BE2C (cell line): Measurements from ENCODE around the gene TFAP2B.

ENCODE experiments used
- DNase-seq: peaks from one replicate; pipeline ENCODE4 v3.0.0-alpha.2; 2020
- H3K27me3 ChIP-seq: fragments of 250-450 bp; sonication (Bioruptor Pico); 2 replicates; pipeline ENCODE4 v1.5.1; 2020; ENCODE audit warnings: mild to moderate bottlenecking
- H3K36me3 ChIP-seq: fragments of 250-450 bp; sonication (Bioruptor Pico); 2 replicates; pipeline ENCODE4 v1.5.1; 2020; ENCODE audit warnings: mild to moderate bottlenecking
- H3K4me1 ChIP-seq: fragments of 250-450 bp; sonication (Bioruptor Pico); 2 replicates; pipeline ENCODE4 v1.5.1; 2020
- H3K4me3 ChIP-seq: 2 replicates; pipeline ENCODE4 v1.5.1; 2011; ENCODE audit warnings: low read depth, low read length
- H3K9me3 ChIP-seq: fragments of 250-450 bp; sonication (Bioruptor Pico); 2 replicates; pipeline ENCODE4 v1.5.1; 2020
- TF ChIP-seq, protein P1 (sequence below): IDR thresholded peaks from 2 replicates; pipeline ENCODE4 v1.5.1; 2012; ENCODE audit warnings: mild to moderate bottlenecking, low read depth, low read length

The TFAP2B gene

DNA sequence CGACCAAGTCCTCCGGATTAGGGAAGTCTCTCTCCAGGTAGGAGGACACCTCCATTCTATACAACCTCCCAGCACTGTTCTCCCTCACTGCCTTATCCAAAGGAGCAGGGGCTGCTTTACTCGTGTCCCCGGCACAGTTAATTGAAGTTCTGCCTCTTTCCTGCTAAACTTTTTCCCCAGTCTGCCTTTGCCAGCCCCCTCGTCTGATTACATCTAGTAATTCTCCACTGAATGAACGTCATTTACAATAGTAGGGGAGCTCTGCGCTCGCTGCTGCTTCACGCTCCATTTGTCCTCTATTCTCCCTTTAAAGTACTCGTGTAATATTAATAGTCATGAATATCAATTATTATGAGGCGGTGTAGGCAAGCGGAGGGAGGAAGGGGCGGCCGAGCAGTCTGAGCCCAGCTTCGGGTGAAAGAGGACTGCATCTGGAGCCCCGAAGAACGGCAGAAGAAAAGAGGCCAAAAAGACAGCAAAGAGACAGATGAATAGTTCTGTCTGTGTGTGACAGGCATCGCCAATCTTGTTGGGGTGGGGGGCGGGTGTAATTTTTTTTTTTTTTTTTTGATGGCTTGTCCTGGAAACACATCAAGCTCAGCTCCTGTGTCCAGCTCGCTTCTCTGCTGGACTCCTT is 2.9 kb downstream of the TFAP2B start:
- Histone ChIP-seq H3K4me1 (peaks cover 5% of the 10 kb centered on the region; the same call in 1 of the 2 replicates), H3K9me3 (no peaks in the 10 kb centered on the region), H3K36me3 (peaks cover 26% of the 10 kb centered on the region), H3K27me3 (no peaks in the 10 kb centered on the region), H3K4me3 (peak overlapping the region; percentile 83)
- TF ChIP-seq, protein P1, sequence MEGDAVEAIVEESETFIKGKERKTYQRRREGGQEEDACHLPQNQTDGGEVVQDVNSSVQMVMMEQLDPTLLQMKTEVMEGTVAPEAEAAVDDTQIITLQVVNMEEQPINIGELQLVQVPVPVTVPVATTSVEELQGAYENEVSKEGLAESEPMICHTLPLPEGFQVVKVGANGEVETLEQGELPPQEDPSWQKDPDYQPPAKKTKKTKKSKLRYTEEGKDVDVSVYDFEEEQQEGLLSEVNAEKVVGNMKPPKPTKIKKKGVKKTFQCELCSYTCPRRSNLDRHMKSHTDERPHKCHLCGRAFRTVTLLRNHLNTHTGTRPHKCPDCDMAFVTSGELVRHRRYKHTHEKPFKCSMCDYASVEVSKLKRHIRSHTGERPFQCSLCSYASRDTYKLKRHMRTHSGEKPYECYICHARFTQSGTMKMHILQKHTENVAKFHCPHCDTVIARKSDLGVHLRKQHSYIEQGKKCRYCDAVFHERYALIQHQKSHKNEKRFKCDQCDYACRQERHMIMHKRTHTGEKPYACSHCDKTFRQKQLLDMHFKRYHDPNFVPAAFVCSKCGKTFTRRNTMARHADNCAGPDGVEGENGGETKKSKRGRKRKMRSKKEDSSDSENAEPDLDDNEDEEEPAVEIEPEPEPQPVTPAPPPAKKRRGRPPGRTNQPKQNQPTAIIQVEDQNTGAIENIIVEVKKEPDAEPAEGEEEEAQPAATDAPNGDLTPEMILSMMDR, result no peak
- DNase-seq, result peak; percentile 74

DNA sequence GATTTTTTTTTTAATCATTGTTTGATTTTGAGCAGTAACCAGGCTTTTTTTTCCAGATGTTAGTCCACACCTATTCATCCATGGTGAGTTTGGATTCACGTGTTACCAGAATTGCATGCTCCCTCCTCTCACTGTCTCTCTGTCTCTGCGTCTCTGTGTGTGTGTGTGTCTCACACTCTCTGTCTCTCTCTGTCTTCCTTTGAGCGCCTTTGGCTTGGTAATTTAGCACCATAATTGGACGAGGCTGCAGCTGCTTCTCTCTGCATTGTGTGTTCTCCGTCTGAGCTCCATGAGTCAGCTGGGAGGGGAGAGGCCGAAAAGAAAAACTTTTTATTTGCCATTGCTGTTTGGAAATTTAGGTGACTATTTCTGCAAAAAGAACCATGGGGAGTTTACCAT is 3.4 kb downstream of the TFAP2B start:
- Histone ChIP-seq H3K4me3 (peak overlapping the region; percentile 83), H3K27me3 (no peaks in the 10 kb centered on the region), H3K36me3 (peaks cover 32% of the 10 kb centered on the region), H3K9me3 (no peaks in the 10 kb centered on the region), H3K4me1 (peaks cover 7% of the 10 kb centered on the region)
- DNase-seq, result peak; percentile 26
- TF ChIP-seq, protein P1, result no peak

GRCh38 chr6:50823094-50823920 is 4.6 kb downstream of the TFAP2B start:
- Histone ChIP-seq H3K36me3 (peaks cover 32% of the 10 kb centered on the region), H3K4me3 (peak overlapping the region; percentile 83), H3K27me3 (no peaks in the 10 kb centered on the region)

DNA sequence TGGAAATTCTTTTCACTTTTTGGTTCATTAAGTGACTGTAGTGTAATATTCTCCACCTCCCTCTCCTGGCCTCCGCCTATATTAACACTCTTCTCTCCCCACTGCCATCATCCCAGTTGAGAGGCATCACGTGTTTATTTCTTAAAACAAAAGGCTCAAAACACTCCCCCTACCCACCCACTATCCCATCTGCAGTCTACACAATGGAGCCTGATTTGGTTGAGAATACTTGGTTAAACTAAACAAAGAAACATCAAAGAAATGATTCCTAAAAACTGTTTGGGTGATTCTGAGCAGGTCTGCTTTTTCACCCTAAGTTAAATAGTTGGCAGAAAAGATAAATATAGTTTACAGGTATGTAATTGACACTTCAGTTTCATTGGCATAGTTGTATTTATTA is 5.9 kb downstream of the TFAP2B start:
- TF ChIP-seq, protein P1, result no peak
- peak overlapping the region; percentile 83 for H3K4me3 ChIP-seq
- H3K27me3 ChIP-seq, result no peaks in the 10 kb centered on the region

More at GRCh38 chr6:50823094-50823920, 4.6 kb downstream of the TFAP2B start:
- peak; percentile 24 for DNase-seq
- TF ChIP-seq, protein P1, result no peak
- H3K4me1 ChIP-seq, result peaks cover 16% of the 10 kb centered on the region
- no peaks in the 10 kb centered on the region for H3K9me3 ChIP-seq

GRCh38 chr6:50825375-50826036 is 6.8 kb downstream of the TFAP2B start:
- peak; percentile 68 for DNase-seq
- H3K9me3 ChIP-seq, result no peaks in the 10 kb centered on the region
- peak overlapping the region; percentile 83 for H3K4me3 ChIP-seq
- H3K27me3 ChIP-seq, result no peaks in the 10 kb centered on the region
- TF ChIP-seq, protein P1, result peak; percentile 8; the same call in 1 of the 2 replicates
- H3K36me3 ChIP-seq, result peaks cover 46% of the 10 kb centered on the region
- H3K4me1 ChIP-seq, result peaks cover 31% of the 10 kb centered on the region

More for the DNA sequence above, 5.9 kb downstream of the TFAP2B start:
- DNase-seq, result no peak
- Histone ChIP-seq H3K36me3 (peaks cover 41% of the 10 kb centered on the region), H3K9me3 (no peaks in the 10 kb centered on the region), H3K4me1 (peaks cover 22% of the 10 kb centered on the region)
